Measurements from ENCODE around the gene HIRA.

Gene HIRA

DNA sequence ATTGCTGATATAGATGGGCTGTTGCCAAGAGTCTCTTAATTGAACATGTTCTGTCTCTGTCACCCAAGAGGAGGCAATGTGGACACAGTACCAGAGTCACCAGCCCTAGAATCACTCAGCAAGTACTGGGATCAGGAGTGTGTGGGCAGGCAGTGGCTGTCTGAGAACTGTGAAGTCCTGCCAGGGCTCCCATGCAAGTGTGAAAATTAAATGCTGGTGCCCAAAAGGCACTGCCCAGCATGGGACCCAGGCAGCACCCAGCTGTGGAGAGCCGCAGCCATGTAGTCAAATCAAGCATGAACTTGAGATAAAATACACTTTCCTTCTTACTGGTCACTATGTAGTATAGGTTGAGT, 19.9 kb downstream of the HIRA start:
- Histone ChIP-seq H3K4me3 (ENCODE audit: low read length) (no peak overlapping the region), H3K27me3 (ENCODE audit: low read depth, low read length) (no peaks in the 10 kb centered on the region), H3K4me1 (ENCODE audit: low read length) (no peaks in the 10 kb centered on the region), H3K9me3 (ENCODE audit: insufficient read depth, low read length) (no peaks in the 10 kb centered on the region), H3K4me2 (ENCODE audit: low read length) (no peak overlapping the region), H3K36me3 (replicated peaks; ENCODE audit: low read depth, low read length) (peaks cover 30% of the 10 kb centered on the region), H3K79me2 (ENCODE audit: low read length) (peaks cover 60% of the 10 kb centered on the region), H4K20me1 (ENCODE audit: insufficient read depth, low read length) (peaks cover 46% of the 10 kb centered on the region), H3K9ac (ENCODE audit: low read length) (no peak overlapping the region), H2AFZ (ENCODE audit: low read depth, low read length) (no peak overlapping the region), H3K27ac (ENCODE audit: low read length) (no peak overlapping the region)
- TF ChIP-seq, protein P1, sequence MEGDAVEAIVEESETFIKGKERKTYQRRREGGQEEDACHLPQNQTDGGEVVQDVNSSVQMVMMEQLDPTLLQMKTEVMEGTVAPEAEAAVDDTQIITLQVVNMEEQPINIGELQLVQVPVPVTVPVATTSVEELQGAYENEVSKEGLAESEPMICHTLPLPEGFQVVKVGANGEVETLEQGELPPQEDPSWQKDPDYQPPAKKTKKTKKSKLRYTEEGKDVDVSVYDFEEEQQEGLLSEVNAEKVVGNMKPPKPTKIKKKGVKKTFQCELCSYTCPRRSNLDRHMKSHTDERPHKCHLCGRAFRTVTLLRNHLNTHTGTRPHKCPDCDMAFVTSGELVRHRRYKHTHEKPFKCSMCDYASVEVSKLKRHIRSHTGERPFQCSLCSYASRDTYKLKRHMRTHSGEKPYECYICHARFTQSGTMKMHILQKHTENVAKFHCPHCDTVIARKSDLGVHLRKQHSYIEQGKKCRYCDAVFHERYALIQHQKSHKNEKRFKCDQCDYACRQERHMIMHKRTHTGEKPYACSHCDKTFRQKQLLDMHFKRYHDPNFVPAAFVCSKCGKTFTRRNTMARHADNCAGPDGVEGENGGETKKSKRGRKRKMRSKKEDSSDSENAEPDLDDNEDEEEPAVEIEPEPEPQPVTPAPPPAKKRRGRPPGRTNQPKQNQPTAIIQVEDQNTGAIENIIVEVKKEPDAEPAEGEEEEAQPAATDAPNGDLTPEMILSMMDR (IDR thresholded peaks at IDR 0.05; ENCODE audit: low read depth, low read length), result no peak
- no peak for TF ChIP-seq EZH2phosphoT487 (IDR thresholded peaks at IDR 0.05; ENCODE audit: low read depth)

DNA sequence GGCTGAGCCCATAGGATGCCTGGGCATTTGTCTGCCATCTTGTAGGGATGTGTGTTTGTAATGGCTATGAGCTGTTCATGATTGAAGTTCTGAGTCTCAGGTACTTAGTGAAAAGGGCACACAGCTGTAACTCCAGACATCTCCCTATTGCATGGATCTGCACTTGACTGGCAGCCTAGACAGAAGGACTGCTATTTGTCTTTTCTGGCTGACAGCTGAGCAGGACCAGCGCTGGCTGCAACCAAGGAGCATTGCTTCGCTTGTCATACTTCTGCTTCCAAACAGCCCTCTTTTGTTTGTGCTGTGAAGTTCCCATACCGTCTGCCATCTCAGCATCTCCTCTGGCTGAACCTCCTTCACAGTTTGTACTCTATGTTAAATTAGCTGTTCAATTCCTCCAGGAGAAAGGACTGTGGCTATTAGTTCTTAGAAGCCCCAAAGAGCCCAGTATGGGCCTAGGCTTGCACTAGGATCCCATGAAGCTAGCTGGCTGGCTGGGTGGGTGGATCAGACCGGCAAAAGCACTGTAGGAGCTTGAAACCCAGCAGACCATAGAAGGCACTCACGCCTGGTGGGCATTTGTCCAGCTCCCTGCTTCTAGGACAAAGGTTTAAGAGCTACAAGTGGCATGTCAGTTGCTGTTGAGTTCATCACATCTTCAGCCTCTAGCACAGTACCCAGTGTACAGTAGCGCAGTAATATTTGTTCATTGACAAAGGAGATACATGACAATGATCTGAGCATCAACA, 20.4 kb downstream of the HIRA start:
- no peak overlapping the region for H2AFZ ChIP-seq (ENCODE audit: low read depth, low read length)
- peaks cover 31% of the 10 kb centered on the region for H3K36me3 ChIP-seq (replicated peaks; ENCODE audit: low read depth, low read length)
- no peak overlapping the region for H3K4me3 ChIP-seq (ENCODE audit: low read length)
- H4K20me1 ChIP-seq (ENCODE audit: insufficient read depth, low read length), result peaks cover 44% of the 10 kb centered on the region
- H3K9ac ChIP-seq (ENCODE audit: low read length), result no peak overlapping the region
- no peaks in the 10 kb centered on the region for H3K9me3 ChIP-seq (ENCODE audit: insufficient read depth, low read length)
- H3K27me3 ChIP-seq (ENCODE audit: low read depth, low read length), result no peaks in the 10 kb centered on the region
- TF ChIP-seq EZH2phosphoT487 (IDR thresholded peaks at IDR 0.05; ENCODE audit: low read depth), result no peak
- TF ChIP-seq, protein P1 (IDR thresholded peaks at IDR 0.05; ENCODE audit: low read depth, low read length), result no peak
- no peak overlapping the region for H3K27ac ChIP-seq (ENCODE audit: low read length)
- no peak overlapping the region for H3K4me2 ChIP-seq (ENCODE audit: low read length)
- H3K4me1 ChIP-seq (ENCODE audit: low read length), result no peaks in the 10 kb centered on the region
- H3K79me2 ChIP-seq (ENCODE audit: low read length), result peaks cover 54% of the 10 kb centered on the region

DNA sequence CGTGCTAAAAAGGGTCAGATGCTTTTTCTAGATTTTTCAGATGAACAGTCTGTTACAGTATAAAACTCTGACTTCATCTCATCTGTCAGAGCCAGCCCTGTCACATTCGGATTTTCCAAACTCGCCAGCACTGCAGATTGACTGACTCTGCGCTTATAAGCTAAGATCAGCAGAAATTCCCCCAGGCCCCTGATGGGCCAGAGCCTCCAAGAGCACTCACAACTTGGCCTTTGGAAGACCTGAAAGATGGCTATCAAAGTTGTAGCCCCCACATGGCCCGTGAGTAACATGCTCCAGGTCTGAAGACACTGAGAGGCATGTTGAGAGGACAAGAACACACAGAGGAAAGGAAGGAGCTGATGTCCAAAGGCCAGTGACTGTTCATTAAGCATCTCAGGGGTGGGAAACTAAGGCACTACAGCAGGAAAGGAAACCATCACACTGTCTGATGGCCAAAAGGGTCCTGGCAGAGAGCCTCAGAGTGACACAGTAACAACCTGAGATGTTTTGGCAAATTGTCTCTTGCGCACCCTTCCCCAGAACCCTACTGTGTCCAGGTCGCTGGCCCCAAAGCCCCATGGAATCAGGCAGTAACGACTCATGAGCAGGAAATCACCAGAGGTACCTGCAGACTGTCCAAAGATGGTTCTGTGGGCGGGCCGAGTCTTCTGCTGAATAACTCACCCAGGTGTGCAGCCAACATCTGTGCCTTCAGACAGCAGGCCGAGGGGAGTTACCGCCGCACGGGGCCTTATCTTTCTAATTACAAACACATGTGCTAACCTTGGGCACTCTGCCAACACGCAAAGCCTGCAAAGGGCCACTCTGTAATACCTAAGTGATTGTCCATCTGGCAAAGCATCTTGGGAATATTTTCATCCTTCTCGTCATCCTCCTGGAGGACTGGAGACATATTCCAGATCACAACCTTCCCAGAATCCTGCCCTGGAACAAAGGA, 23.6 kb downstream of the HIRA start:
- Histone ChIP-seq H3K4me3 (ENCODE audit: low read length) (no peak overlapping the region), H3K4me1 (ENCODE audit: low read length) (peaks cover 8% of the 10 kb centered on the region), H2AFZ (ENCODE audit: low read depth, low read length) (no peak overlapping the region), H3K9ac (ENCODE audit: low read length) (no peak overlapping the region), H3K4me2 (ENCODE audit: low read length) (no peak overlapping the region), H3K79me2 (ENCODE audit: low read length) (peaks cover 24% of the 10 kb centered on the region), H3K36me3 (replicated peaks; ENCODE audit: low read depth, low read length) (peaks cover 41% of the 10 kb centered on the region), H4K20me1 (ENCODE audit: insufficient read depth, low read length) (peaks cover 27% of the 10 kb centered on the region), H3K27ac (ENCODE audit: low read length) (no peak overlapping the region), H3K9me3 (ENCODE audit: insufficient read depth, low read length) (no peaks in the 10 kb centered on the region), H3K27me3 (ENCODE audit: low read depth, low read length) (no peaks in the 10 kb centered on the region)
- no peak for TF ChIP-seq EZH2phosphoT487 (IDR thresholded peaks at IDR 0.05; ENCODE audit: low read depth)
- TF ChIP-seq, protein P1 (IDR thresholded peaks at IDR 0.05; ENCODE audit: low read depth, low read length), result no peak

DNA sequence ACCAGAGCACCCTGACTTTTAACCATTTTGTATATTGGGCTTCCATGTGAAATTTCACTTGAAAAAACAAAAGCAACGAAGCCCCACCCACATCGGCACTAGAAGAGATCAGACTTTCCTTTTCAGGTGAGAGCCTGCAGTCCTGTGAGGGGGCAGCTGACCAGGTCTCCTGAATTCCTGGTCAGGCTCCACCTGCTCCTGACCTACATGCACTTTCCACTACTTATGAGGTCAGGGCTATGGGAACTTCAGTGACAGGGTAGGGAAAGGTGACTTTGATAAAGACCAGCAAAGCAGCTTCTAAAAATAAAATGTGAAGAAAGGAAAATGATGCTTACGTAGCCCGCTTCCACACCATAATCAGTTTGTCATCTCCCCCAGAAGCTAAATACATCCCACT, 24.7 kb downstream of the HIRA start:
- TF ChIP-seq, protein P1 (IDR thresholded peaks at IDR 0.05; ENCODE audit: low read depth, low read length), result no peak
- TF ChIP-seq EZH2phosphoT487 (IDR thresholded peaks at IDR 0.05; ENCODE audit: low read depth), result no peak
- no peak overlapping the region for H3K27ac ChIP-seq (ENCODE audit: low read length)
- no peak overlapping the region for H2AFZ ChIP-seq (ENCODE audit: low read depth, low read length)
- H3K9me3 ChIP-seq (ENCODE audit: insufficient read depth, low read length), result no peaks in the 10 kb centered on the region
- no peak overlapping the region for H3K9ac ChIP-seq (ENCODE audit: low read length)
- peaks cover 46% of the 10 kb centered on the region for H3K36me3 ChIP-seq (replicated peaks; ENCODE audit: low read depth, low read length)
- peaks cover 13% of the 10 kb centered on the region for H3K79me2 ChIP-seq (ENCODE audit: low read length)
- H3K4me3 ChIP-seq (ENCODE audit: low read length), result no peak overlapping the region
- peaks cover 8% of the 10 kb centered on the region for H3K4me1 ChIP-seq (ENCODE audit: low read length)
- peaks cover 16% of the 10 kb centered on the region for H4K20me1 ChIP-seq (ENCODE audit: insufficient read depth, low read length)
- no peak overlapping the region for H3K4me2 ChIP-seq (ENCODE audit: low read length)
- no peaks in the 10 kb centered on the region for H3K27me3 ChIP-seq (ENCODE audit: low read depth, low read length)
